ENCODE results near the gene DYSF.

DNA sequence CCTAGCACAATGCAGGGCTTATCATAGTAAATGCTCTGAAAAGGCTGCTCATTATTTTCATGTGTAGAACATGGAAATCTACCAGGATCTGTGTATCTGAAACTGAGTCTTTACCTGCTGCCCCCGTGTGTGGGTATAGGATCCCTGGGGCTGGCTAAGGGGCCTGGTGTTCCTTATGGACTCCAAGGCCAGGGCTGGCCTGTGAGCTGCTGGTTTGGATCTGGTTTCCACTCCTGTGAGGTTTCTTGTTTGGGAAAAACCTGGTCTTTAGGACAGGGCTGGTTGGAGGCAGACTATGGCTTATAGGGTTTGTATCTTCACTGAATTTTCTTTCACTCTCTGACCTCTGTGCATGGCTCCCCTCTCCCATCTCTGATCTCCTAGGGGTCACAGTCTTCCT lies 80.8 kb downstream of the DYSF start:
- TF ChIP-seq, protein P1, sequence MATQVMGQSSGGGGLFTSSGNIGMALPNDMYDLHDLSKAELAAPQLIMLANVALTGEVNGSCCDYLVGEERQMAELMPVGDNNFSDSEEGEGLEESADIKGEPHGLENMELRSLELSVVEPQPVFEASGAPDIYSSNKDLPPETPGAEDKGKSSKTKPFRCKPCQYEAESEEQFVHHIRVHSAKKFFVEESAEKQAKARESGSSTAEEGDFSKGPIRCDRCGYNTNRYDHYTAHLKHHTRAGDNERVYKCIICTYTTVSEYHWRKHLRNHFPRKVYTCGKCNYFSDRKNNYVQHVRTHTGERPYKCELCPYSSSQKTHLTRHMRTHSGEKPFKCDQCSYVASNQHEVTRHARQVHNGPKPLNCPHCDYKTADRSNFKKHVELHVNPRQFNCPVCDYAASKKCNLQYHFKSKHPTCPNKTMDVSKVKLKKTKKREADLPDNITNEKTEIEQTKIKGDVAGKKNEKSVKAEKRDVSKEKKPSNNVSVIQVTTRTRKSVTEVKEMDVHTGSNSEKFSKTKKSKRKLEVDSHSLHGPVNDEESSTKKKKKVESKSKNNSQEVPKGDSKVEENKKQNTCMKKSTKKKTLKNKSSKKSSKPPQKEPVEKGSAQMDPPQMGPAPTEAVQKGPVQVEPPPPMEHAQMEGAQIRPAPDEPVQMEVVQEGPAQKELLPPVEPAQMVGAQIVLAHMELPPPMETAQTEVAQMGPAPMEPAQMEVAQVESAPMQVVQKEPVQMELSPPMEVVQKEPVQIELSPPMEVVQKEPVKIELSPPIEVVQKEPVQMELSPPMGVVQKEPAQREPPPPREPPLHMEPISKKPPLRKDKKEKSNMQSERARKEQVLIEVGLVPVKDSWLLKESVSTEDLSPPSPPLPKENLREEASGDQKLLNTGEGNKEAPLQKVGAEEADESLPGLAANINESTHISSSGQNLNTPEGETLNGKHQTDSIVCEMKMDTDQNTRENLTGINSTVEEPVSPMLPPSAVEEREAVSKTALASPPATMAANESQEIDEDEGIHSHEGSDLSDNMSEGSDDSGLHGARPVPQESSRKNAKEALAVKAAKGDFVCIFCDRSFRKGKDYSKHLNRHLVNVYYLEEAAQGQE (IDR thresholded peaks at IDR 0.05; ENCODE audit: low read depth), result no peak
- TF ChIP-seq CREB1 (IDR thresholded peaks at IDR 0.05; ENCODE audit: low read depth), result no peak
- TF ChIP-seq EP300 (IDR thresholded peaks at IDR 0.05; ENCODE audit: borderline replicate concordance), result no peak
- TF ChIP-seq CEBPB (IDR thresholded peaks at IDR 0.05), result no peak
- TF ChIP-seq NFIC (IDR thresholded peaks at IDR 0.05), result no peak
